Neural progenitor cell (in vitro differentiated cells): ENCODE results near the gene OR6B3. TPM values are rescaled to one million over a fixed set of nuclear protein-coding genes. Genes with fewer than 3 reads are reported as not detected.

ENCODE experiments used
- DNase-seq: peaks from one replicate; pipeline ENCODE4 v3.0.0-alpha.2; 2016; ENCODE audit warnings: low spot score
- H2AFZ ChIP-seq: fragments of 200-600 bp; sonication (generic); replicated peaks from 2 replicates; pipeline ENCODE4 v1.6.1; 2016; ENCODE audit warnings: antibody characterized with exemption
- H3F3A ChIP-seq: fragments of 200-600 bp; sonication (generic); 2 replicates; pipeline ENCODE4 v1.6.1; 2016; ENCODE audit warnings: antibody characterized with exemption, low read depth
- H3K27ac ChIP-seq: fragments of 200-600 bp; sonication (generic); 2 replicates; pipeline ENCODE4 v1.5.1; 2016; ENCODE audit warnings: mild to moderate bottlenecking
- H3K27me3 ChIP-seq: fragments of 200-600 bp; sonication (generic); 2 replicates; pipeline ENCODE4 v1.6.1; 2016; ENCODE audit warnings: mild to moderate bottlenecking, moderate library complexity
- H3K36me3 ChIP-seq: fragments of 200-600 bp; sonication (generic); 2 replicates; pipeline ENCODE4 v1.5.1; 2016
- H3K4me1 ChIP-seq: fragments of 200-600 bp; sonication (generic); 2 replicates; pipeline ENCODE4 v1.6.1; 2016; ENCODE audit warnings: mixed run types
- H3K4me2 ChIP-seq: fragments of 200-600 bp; sonication (generic); 2 replicates; pipeline ENCODE4 v1.6.1; 2016
- H3K4me3 ChIP-seq: fragments of 200-600 bp; sonication (generic); 2 replicates; pipeline ENCODE4 v1.5.1; 2016
- H3K79me2 ChIP-seq: fragments of 200-600 bp; sonication (generic); 2 replicates; pipeline ENCODE4 v1.6.1; 2016; ENCODE audit warnings: low read depth
- H3K9ac ChIP-seq: fragments of 200-600 bp; sonication (generic); 2 replicates; pipeline ENCODE4 v1.6.1; 2016
- H3K9me3 ChIP-seq: fragments of 200-600 bp; sonication (generic); 2 replicates; pipeline ENCODE4 v1.5.1; 2016; ENCODE audit warnings: low read depth
- H4K20me1 ChIP-seq: fragments of 200-600 bp; sonication (generic); 2 replicates; pipeline ENCODE4 v1.6.1; 2016; ENCODE audit warnings: low read depth
- H3K27ac Mint-ChIP-seq: 3 replicates; pipeline ENCODE4 v1.8.0; 2021; ENCODE audit warnings: mixed read lengths
- H3K27me3 Mint-ChIP-seq: 2 replicates; pipeline ENCODE4 v1.8.0; 2022; ENCODE audit warnings: low read depth, mild to moderate bottlenecking, inconsistent platforms, moderate library complexity, mixed read lengths; ENCODE audit not compliant: insufficient read depth
- H3K36me3 Mint-ChIP-seq: 3 replicates; pipeline ENCODE4 v1.8.0; 2021; ENCODE audit warnings: mixed read lengths
- H3K4me1 Mint-ChIP-seq: 3 replicates; pipeline ENCODE4 v1.8.0; 2021; ENCODE audit warnings: mixed read lengths
- H3K4me3 Mint-ChIP-seq: 3 replicates; pipeline ENCODE4 v1.8.0; 2021; ENCODE audit warnings: mild to moderate bottlenecking, moderate library complexity, mixed read lengths
- H3K9me3 Mint-ChIP-seq: 3 replicates; pipeline ENCODE4 v1.8.0; 2020; ENCODE audit warnings: mixed read lengths
- CTCF ChIP-seq: fragments of 200-600 bp; sonication (generic); IDR thresholded peaks from 2 replicates; pipeline ENCODE4 v1.5.1; 2017; ENCODE audit warnings: antibody characterized with exemption, mild to moderate bottlenecking
- EZH2 ChIP-seq: fragments of 200-600 bp; sonication (generic); IDR thresholded peaks from 2 replicates; pipeline ENCODE4 v1.6.1; 2017; ENCODE audit warnings: antibody characterized with exemption, mild to moderate bottlenecking, moderate library complexity
- EZH2phosphoT487 ChIP-seq: fragments of 200-600 bp; sonication (generic); IDR thresholded peaks from 2 replicates; pipeline ENCODE4 v1.6.1; 2017; ENCODE audit warnings: antibody characterized with exemption
- total RNA-seq: library from RNA; depleted of rRNA; stranded (reverse); fragments of >200 nt; gene quantifications from 2 replicates; pipeline ENCODE4 v1.2.3, GENCODE V29; 2015; ENCODE audit warnings: low replicate concordance

Gene OR6B3
- total RNA-seq, 1 donor from 2014 or later = not detected

GRCh38 chr2:240089306-240089705 is 36.0 kb upstream of the OR6B3 start:
- Histone ChIP-seq H3K4me3 (no peak overlapping the region), H3K79me2 (no peaks in the 10 kb centered on the region), H2AFZ (no peak overlapping the region), H3K36me3 (no peaks in the 10 kb centered on the region), H3K9me3 (peaks cover 6% of the 10 kb centered on the region), H4K20me1 (no peaks in the 10 kb centered on the region), H3K4me2 (no peak overlapping the region), H3K27me3 (peaks cover 6% of the 10 kb centered on the region), H3K9ac (no peak overlapping the region), H3K27ac (no peak overlapping the region), H3F3A (no peaks in the 10 kb centered on the region), H3K4me1 (no peaks in the 10 kb centered on the region)
- DNase-seq = no peak
- peaks cover 9% of the 10 kb centered on the region for H3K27me3 Mint-ChIP-seq
- TF ChIP-seq CTCF (no peak), EZH2phosphoT487 (no peak)
- no peaks in the 10 kb centered on the region for H3K4me1 Mint-ChIP-seq
- no peaks in the 10 kb centered on the region for H3K36me3 Mint-ChIP-seq
- peaks cover 28% of the 10 kb centered on the region for H3K9me3 Mint-ChIP-seq
- no peak overlapping the region for H3K4me3 Mint-ChIP-seq
- no peak overlapping the region for H3K27ac Mint-ChIP-seq

- H3K27me3 ChIP-seq = no peaks in the 10 kb centered on the region
- Mint-ChIP-seq H3K27me3 (peaks cover 5% of the 10 kb centered on the region), H3K4me3 (no peak overlapping the region), H3K4me1 (no peaks in the 10 kb centered on the region), H3K27ac (no peak overlapping the region), H3K9me3 (peaks cover 21% of the 10 kb centered on the region), H3K36me3 (no peaks in the 10 kb centered on the region)
- H3K9ac ChIP-seq = no peak overlapping the region
- H3K4me2 ChIP-seq = no peak overlapping the region
- no peak overlapping the region for H3K4me3 ChIP-seq
- no peaks in the 10 kb centered on the region for H3K79me2 ChIP-seq
- DNase-seq = no peak
- peaks cover 6% of the 10 kb centered on the region for H3K9me3 ChIP-seq
- H3K27ac ChIP-seq = no peak overlapping the region
- H3K4me1 ChIP-seq = no peaks in the 10 kb centered on the region
- no peaks in the 10 kb centered on the region for H4K20me1 ChIP-seq
- TF ChIP-seq EZH2phosphoT487 (no peak), CTCF (no peak), EZH2 (no peak)
- H3K36me3 ChIP-seq = no peaks in the 10 kb centered on the region
- H2AFZ ChIP-seq = no peak overlapping the region
- H3F3A ChIP-seq = no peaks in the 10 kb centered on the region
Observed at GRCh38 chr2:240086563-240086962, 33.2 kb upstream of the OR6B3 start.

GRCh38 chr2:240078631-240079030 is 25.3 kb upstream of the OR6B3 start:
- DNase-seq = no peak
- Histone ChIP-seq H3K4me3 (no peak overlapping the region), H3K4me2 (no peak overlapping the region), H3K4me1 (no peaks in the 10 kb centered on the region), H3K79me2 (no peaks in the 10 kb centered on the region), H2AFZ (no peak overlapping the region), H3F3A (no peaks in the 10 kb centered on the region), H3K36me3 (peaks cover 4% of the 10 kb centered on the region), H3K27ac (no peak overlapping the region), H3K9ac (no peak overlapping the region), H3K27me3 (no peaks in the 10 kb centered on the region), H3K9me3 (peaks cover 16% of the 10 kb centered on the region), H4K20me1 (no peaks in the 10 kb centered on the region)
- H3K4me1 Mint-ChIP-seq = no peaks in the 10 kb centered on the region
- no peaks in the 10 kb centered on the region for H3K36me3 Mint-ChIP-seq
- H3K9me3 Mint-ChIP-seq = peaks cover 27% of the 10 kb centered on the region
- no peak overlapping the region for H3K4me3 Mint-ChIP-seq
- TF ChIP-seq EZH2phosphoT487 (no peak), CTCF (no peak), EZH2 (no peak)
- H3K27ac Mint-ChIP-seq = no peak overlapping the region
- no peaks in the 10 kb centered on the region for H3K27me3 Mint-ChIP-seq
